GM10847 (cell line): Measurements from ENCODE around the gene HOXD10.

Source experiments
- POLR2A ChIP-seq: IDR thresholded peaks from 2 replicates; pipeline ENCODE4 v1.6.1; 2011; ENCODE audit not compliant: insufficient read length; ENCODE audit errors: extremely low read depth

The HOXD10 gene

GRCh38 chr2:176080540-176081375 is 35.8 kb upstream of the HOXD10 start:
- no peak for TF ChIP-seq POLR2A

GRCh38 chr2:176081376-176081836 is 35.2 kb upstream of the HOXD10 start:
- no peak for TF ChIP-seq POLR2A

- no peak for TF ChIP-seq POLR2A
Observed at GRCh38 chr2:176081837-176082524, 34.6 kb upstream of the HOXD10 start.

GRCh38 chr2:176082525-176082823 is 34.1 kb upstream of the HOXD10 start:
- no peak for TF ChIP-seq POLR2A

GRCh38 chr2:176082824-176083751 is 33.5 kb upstream of the HOXD10 start:
- TF ChIP-seq POLR2A: no peak

GRCh38 chr2:176083796-176084261 is 32.7 kb upstream of the HOXD10 start, which contains the start of gene EVX2:
Gene EVX2 (minus strand): TSS chr2:176083962. CDS start chr2:176083776, 186 bp downstream.
- TF ChIP-seq POLR2A: no peak

- TF ChIP-seq POLR2A: no peak
Observed at GRCh38 chr2:176084611-176085119, 31.9 kb upstream of the HOXD10 start.

GRCh38 chr2:176085120-176085788 is 31.3 kb upstream of the HOXD10 start:
- no peak for TF ChIP-seq POLR2A

GRCh38 chr2:176085861-176086771 is 30.5 kb upstream of the HOXD10 start:
- no peak for TF ChIP-seq POLR2A

GRCh38 chr2:176087330-176088047 is 29.1 kb upstream of the HOXD10 start:
- TF ChIP-seq POLR2A: no peak

- TF ChIP-seq POLR2A: no peak
Observed at GRCh38 chr2:176088048-176088936, 28.3 kb upstream of the HOXD10 start.
